ENCODE measurements around the gene DCDC2C. TPM values are rescaled to one million over a fixed set of nuclear protein-coding genes. Genes with fewer than 3 reads are reported as not detected.
A peak's percentile ranks its signal among the peaks of the same experiment; 100 is the strongest.

DCDC2C gene
- total RNA-seq, 2 donors from 2014 or later = not detected

DNA sequence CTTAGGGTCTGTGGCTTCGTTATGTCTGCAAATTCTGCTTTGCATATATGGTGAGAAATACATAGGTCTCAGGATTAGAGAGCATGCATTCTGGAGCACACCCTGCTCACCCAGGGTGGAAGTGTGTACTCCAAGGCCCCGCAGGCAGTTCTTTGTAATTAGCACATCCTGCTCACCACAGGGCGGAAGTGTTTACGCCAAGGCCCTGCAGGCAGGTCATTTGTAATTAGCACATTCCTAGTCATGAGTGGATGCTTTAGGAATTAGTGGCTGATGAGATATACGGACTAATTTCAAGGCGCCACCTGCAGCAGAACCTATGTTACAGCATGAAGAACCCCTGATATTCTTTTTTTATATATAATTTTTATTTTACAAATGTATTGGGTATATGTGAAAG is 41.1 kb upstream of the DCDC2C start:
- Histone ChIP-seq H3K4me3 (no peak overlapping the region), H3K27ac (no peak overlapping the region), H3K27me3 (no peaks in the 10 kb centered on the region), H3K36me3 (no peaks in the 10 kb centered on the region), H3K9ac (ENCODE audit: low read depth in 2 of 2, low read length in 2 of 2) (no peak overlapping the region), H3K9me3 (no peaks in the 10 kb centered on the region), H3K4me1 (no peaks in the 10 kb centered on the region)
- intact Hi-C loops (cut with DNase I) = no loop called here
- DNase-seq = no peak
- TF ChIP-seq, protein P1, sequence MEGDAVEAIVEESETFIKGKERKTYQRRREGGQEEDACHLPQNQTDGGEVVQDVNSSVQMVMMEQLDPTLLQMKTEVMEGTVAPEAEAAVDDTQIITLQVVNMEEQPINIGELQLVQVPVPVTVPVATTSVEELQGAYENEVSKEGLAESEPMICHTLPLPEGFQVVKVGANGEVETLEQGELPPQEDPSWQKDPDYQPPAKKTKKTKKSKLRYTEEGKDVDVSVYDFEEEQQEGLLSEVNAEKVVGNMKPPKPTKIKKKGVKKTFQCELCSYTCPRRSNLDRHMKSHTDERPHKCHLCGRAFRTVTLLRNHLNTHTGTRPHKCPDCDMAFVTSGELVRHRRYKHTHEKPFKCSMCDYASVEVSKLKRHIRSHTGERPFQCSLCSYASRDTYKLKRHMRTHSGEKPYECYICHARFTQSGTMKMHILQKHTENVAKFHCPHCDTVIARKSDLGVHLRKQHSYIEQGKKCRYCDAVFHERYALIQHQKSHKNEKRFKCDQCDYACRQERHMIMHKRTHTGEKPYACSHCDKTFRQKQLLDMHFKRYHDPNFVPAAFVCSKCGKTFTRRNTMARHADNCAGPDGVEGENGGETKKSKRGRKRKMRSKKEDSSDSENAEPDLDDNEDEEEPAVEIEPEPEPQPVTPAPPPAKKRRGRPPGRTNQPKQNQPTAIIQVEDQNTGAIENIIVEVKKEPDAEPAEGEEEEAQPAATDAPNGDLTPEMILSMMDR (IDR thresholded peaks at IDR 0.05) = no peak

DNA sequence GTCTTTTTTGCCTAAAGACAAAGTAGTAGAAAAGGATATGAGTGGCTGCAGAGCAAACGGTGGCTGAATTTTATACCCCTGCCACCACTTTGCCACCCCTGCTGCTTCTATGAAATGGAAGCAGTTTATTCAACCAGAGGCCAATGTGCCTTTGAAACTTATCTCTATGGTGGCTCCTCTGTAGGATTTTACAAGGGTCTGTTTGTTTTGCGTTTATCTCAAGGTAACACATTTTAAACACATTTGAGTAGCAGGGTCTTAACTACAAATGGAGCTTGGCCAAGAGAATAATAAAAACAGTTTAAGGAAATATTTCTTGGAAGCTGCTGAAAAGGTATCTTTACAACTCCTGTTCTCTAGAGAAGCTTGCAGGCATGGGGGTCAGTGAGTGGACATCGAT is 39.3 kb upstream of the DCDC2C start:
- TF ChIP-seq, protein P1 (IDR thresholded peaks at IDR 0.05) = no peak
- Histone ChIP-seq H3K27ac (no peak overlapping the region), H3K9me3 (no peaks in the 10 kb centered on the region), H3K4me3 (no peak overlapping the region), H3K36me3 (no peaks in the 10 kb centered on the region), H3K27me3 (no peaks in the 10 kb centered on the region), H3K4me1 (no peaks in the 10 kb centered on the region), H3K9ac (ENCODE audit: low read depth in 2 of 2, low read length in 2 of 2) (no peak overlapping the region)
- DNase-seq = no peak
- intact Hi-C loops (cut with DNase I) = no loop called here

DNA sequence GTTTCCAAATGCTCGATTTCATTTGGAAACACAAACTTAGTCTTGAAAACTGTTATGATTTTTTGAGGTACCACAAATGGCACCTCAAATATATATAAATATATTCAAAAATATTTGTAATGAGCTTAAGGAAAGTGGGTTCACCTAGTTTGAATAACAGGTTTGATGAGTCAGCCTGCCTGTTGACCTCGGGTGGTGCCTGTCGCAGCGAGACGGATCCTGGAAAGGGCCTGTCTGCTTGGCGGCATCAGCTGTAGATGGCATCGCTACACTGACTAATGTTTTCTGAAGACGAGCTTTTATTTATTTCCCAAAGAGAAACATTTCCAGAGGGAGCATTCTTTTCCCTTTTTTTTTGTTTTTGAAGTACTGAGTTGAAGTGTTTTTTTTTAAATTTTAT is 38.5 kb upstream of the DCDC2C start:
- Histone ChIP-seq H3K27ac (no peak overlapping the region), H3K27me3 (no peaks in the 10 kb centered on the region), H3K4me3 (no peak overlapping the region), H3K4me1 (no peaks in the 10 kb centered on the region), H3K9ac (ENCODE audit: low read depth in 2 of 2, low read length in 2 of 2) (no peak overlapping the region), H3K9me3 (no peaks in the 10 kb centered on the region), H3K36me3 (no peaks in the 10 kb centered on the region)
- intact Hi-C loops (cut with DNase I) = no loop called here
- TF ChIP-seq, protein P1 (IDR thresholded peaks at IDR 0.05) = no peak
- no peak for DNase-seq

DNA sequence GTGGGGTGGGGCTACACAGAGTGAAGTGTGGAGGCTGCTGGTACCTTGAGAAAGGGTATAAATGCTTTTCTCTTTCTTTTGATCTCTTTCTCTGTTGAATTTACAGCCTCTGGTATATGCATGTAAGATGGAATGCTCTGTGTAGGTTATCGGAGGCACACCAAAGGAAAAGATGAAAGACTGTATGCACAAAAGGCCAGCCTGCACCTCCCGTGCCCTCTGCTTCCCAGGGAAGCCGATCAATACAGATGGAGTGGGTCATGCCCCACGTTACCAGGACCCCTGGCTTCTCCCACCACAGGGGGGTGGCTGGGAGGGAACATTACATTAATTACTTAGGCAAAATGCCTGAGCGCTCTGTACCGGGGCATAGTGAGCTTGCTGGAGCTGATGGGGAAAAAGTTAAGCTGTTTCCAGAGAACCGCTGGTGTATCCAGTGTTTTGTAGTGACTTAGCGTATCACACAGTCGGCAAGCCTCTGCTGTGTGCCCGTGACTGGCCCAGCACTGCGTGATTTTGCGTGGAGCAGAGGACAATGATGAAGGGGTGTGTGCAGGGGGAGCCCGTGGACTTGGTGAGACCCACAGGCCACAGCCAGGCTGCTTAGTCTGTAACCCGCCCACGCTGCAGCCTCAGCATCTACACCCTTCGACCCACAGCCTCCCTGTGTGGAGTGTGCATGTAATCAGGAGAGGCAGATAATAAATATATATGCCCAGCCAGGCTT is 37.3 kb upstream of the DCDC2C start:
- TF ChIP-seq, protein P1 (IDR thresholded peaks at IDR 0.05) = no peak
- Histone ChIP-seq H3K4me1 (no peaks in the 10 kb centered on the region), H3K4me3 (no peak overlapping the region), H3K9me3 (no peaks in the 10 kb centered on the region), H3K36me3 (no peaks in the 10 kb centered on the region), H3K27me3 (no peaks in the 10 kb centered on the region), H3K9ac (ENCODE audit: low read depth in 2 of 2, low read length in 2 of 2) (no peak overlapping the region), H3K27ac (no peak overlapping the region)
- no peak for DNase-seq
- intact Hi-C loops (cut with DNase I) = no loop called here

DNA sequence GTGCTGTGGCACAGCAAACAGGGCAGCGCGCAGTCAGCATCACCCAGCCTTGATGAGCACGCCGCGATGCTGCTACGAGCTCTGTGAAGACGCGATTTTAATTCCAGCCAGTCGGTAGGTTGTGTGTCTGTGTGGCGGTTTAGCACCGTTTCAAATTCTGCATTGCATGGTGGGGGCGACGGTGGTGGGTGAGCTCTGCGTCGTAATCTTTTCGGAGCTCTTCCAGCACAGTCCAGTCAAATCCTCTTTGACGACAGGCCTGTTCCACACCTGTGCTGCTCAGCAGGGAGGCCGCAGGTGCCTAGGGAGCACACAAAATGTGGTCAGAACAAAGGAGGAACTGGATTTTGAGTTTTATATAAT is 36.8 kb upstream of the DCDC2C start:
- TF ChIP-seq, protein P1 (IDR thresholded peaks at IDR 0.05) = no peak
- DNase-seq = peak; percentile 4

More for the DNA sequence above, 36.8 kb upstream of the DCDC2C start:
- H3K4me1 ChIP-seq = no peaks in the 10 kb centered on the region
- H3K27me3 ChIP-seq = no peaks in the 10 kb centered on the region
- H3K9ac ChIP-seq (ENCODE audit: low read depth in 2 of 2, low read length in 2 of 2) = no peak overlapping the region
- no peak overlapping the region for H3K27ac ChIP-seq
- intact Hi-C loops (cut with DNase I) = no loop called here
- no peaks in the 10 kb centered on the region for H3K36me3 ChIP-seq
- no peak overlapping the region for H3K4me3 ChIP-seq
- no peaks in the 10 kb centered on the region for H3K9me3 ChIP-seq
